M059J (cell line): ENCODE results near the gene TRIB2. TPM values are rescaled to one million over a fixed set of nuclear protein-coding genes. Genes with fewer than 3 reads are reported as not detected.

Source experiments
- DNase-seq: peaks from one replicate; pipeline ENCODE4 v3.0.0-alpha.2; 2012; ENCODE audit warnings: low read depth
- total RNA-seq: library from RNA; depleted of rRNA; stranded (reverse); fragments of >200 nt; shearing (Covaris generic); gene quantifications from 2 replicates; pipeline ENCODE4 v1.2.3, GENCODE V29; 2014

TRIB2 gene
- total RNA-seq, 1 experiment from 2014 or later: 25.2 TPM

GRCh38 chr2:12778369-12778768 is 61.6 kb downstream of the TRIB2 start:
- no peak for DNase-seq

- DNase-seq: no peak
These were observed 62.3 kb downstream of the TRIB2 start for GRCh38 chr2:12778811-12779579.

GRCh38 chr2:12781329-12781728 is 64.6 kb downstream of the TRIB2 start:
- no peak for DNase-seq

- DNase-seq: peak; percentile 92
These were observed 71.4 kb downstream of the TRIB2 start for GRCh38 chr2:12787891-12788801.

GRCh38 chr2:12791906-12792305 is 75.2 kb downstream of the TRIB2 start:
- no peak for DNase-seq
